ENCODE measurements around the gene TMEM170A.
"Not testable (repeated sequence)": the region's sequence is repeated elsewhere in the genome, so short reads cannot be mapped to it uniquely, and the experiment has no call there.

TMEM170A gene

DNA sequence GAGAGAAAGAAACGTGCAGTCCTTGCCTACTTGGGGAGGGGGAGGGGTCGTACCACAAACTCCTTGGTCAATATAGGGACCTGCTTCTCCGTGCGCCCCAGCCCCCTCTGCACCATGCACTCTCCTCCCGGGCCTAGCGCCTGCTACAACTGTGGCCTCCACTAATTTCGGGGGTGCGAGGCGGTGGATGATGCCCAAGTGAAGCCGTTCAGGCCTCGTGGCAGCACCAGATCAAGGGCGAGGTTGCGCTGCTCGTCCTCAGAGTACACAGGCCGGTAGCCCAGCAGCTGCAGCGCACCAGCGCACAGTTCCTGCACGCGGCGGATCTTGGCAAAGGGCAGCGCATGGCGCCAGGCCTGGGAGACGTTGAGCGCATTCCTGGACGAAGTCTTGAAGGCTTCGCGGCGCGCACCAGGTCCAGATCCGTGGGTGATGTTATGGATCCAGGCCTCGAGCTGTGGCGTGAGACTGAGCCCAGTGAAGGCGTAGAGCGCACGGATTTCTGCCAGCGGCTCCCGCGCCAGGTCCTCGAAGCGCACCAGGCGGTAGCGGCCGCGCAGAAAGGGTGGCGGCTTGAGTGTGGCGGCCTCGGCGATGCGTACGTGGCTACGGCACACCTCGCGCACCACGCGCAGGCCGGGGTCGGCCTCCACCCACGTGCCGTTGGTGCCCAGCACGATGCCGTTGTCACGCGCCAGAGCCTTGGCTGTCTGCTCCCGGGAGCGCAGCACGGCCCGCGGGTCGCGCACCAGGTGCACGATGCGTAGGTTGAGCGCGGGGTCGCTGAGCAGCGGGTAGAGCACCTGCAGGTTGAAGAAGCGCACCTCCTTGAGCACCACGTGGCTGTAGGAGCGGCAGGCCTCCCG is 14.2 kb upstream of the TMEM170A start:
- Histone ChIP-seq H3K4me3 (ENCODE audit: low read length) (no peak overlapping the region), H3K27ac (ENCODE audit: low read length) (no peak overlapping the region), H3K36me3 (ENCODE audit: control insufficient read depth, low read depth, low read length) (peaks cover 12% of the 10 kb centered on the region), H3K27me3 (ENCODE audit: control insufficient read depth, insufficient read depth, low read length) (no peaks in the 10 kb centered on the region), H3K4me1 (ENCODE audit: control insufficient read depth, low read depth, low read length) (no peaks in the 10 kb centered on the region), H3K9me3 (ENCODE audit: control insufficient read depth, low read depth, low read length) (no peaks in the 10 kb centered on the region), H3K9ac (ENCODE audit: low read length) (no peak overlapping the region)

DNA sequence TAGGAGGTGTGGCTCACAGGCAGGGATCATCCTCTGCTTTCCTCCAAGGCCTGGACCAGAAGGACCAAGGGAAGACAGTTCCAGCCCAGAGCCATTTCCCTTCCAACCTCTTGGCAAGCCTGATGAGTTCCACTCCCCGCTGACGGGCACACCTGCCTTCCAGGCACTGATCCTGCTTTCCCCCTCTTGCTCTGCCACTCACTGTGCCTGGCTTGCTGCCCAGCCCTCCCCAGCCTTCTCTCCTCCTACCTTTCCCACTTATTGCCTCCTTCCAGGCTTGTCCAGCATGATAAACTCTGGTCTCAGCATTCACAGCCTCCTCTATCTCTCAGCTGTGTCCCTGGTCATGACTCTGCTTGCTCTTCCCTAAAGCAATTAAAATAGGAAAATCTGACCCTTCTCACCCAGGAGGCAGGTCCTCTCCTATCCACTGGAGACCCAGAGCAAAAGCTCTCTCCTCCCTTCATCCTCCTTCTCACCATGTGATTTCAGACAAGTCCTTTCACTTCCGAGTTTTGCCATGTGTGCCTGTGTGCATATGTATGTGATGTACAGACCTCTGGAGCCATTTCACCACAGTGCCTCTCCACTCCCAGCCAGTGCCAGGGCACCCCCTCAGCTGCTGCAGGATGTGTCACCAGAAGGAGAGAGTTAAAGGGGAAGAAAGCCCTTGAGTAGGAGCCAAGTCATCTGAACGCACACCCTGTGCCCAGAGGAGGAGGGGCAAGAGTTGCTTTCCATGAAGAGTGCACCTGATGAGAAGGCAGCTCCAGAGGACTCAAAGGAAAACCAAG is 13.4 kb upstream of the TMEM170A start:
- H3K4me3 ChIP-seq (ENCODE audit: low read length): no peak overlapping the region
- no peaks in the 10 kb centered on the region for H3K27me3 ChIP-seq (ENCODE audit: control insufficient read depth, insufficient read depth, low read length)
- H3K4me1 ChIP-seq (ENCODE audit: control insufficient read depth, low read depth, low read length): no peaks in the 10 kb centered on the region
- no peaks in the 10 kb centered on the region for H3K9me3 ChIP-seq (ENCODE audit: control insufficient read depth, low read depth, low read length)
- H3K27ac ChIP-seq (ENCODE audit: low read length): no peak overlapping the region
- peaks cover 12% of the 10 kb centered on the region for H3K36me3 ChIP-seq (ENCODE audit: control insufficient read depth, low read depth, low read length)
- H3K9ac ChIP-seq (ENCODE audit: low read length): no peak overlapping the region

DNA sequence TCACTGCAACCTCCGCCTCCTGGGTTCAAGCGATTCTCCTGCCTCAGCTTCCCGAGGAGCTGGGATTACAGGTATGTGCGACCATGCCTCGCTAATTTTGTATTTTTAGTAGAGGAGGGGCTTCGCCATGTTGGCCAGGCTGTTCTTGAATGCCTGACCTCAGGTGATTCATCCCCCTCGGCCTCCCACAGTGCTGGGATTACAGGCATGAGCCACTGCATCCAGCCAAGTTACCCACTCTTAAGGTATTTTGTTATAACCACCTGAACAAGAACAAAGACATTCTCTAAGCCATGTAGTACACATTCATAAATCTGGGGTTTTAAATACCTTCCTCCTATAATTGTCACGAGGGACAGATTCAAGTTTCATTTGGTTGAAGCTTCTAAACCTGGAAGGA is 12.3 kb upstream of the TMEM170A start:
- peaks cover 12% of the 10 kb centered on the region for H3K36me3 ChIP-seq (ENCODE audit: control insufficient read depth, low read depth, low read length)
- no peaks in the 10 kb centered on the region for H3K27me3 ChIP-seq (ENCODE audit: control insufficient read depth, insufficient read depth, low read length)
- H3K4me1 ChIP-seq (ENCODE audit: control insufficient read depth, low read depth, low read length): peaks cover 9% of the 10 kb centered on the region
- H3K27ac ChIP-seq (ENCODE audit: low read length): no peak overlapping the region
- no peaks in the 10 kb centered on the region for H3K9me3 ChIP-seq (ENCODE audit: control insufficient read depth, low read depth, low read length)
- H3K9ac ChIP-seq (ENCODE audit: low read length): no peak overlapping the region
- H3K4me3 ChIP-seq (ENCODE audit: low read length): no peak overlapping the region

DNA sequence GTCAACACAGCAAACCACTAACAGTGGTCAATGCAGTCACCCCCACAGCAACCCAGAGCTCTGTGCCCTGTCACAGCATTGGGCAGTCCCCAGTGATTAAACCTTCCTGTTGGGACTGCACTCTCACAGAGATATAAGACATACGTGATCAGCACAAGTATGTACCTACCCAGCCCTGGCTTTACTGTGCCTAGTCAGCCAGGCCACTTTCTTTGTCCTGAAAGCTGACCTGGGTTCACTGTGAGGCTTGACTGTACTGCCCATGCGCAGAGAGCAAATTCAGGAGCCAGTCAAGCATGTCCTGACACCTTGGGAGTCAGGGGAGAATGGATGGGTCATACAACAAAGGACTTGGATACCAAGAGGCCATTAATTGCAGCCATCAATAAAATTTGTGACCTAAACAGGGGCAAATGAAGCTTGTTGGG is 10.9 kb upstream of the TMEM170A start:
- Histone ChIP-seq H3K4me1 (ENCODE audit: control insufficient read depth, low read depth, low read length) (peaks cover 13% of the 10 kb centered on the region), H3K9ac (ENCODE audit: low read length) (no peak overlapping the region), H3K27me3 (ENCODE audit: control insufficient read depth, insufficient read depth, low read length) (no peaks in the 10 kb centered on the region), H3K9me3 (ENCODE audit: control insufficient read depth, low read depth, low read length) (no peaks in the 10 kb centered on the region), H3K27ac (ENCODE audit: low read length) (no peak overlapping the region), H3K36me3 (ENCODE audit: control insufficient read depth, low read depth, low read length) (peaks cover 12% of the 10 kb centered on the region), H3K4me3 (ENCODE audit: low read length) (no peak overlapping the region)

DNA sequence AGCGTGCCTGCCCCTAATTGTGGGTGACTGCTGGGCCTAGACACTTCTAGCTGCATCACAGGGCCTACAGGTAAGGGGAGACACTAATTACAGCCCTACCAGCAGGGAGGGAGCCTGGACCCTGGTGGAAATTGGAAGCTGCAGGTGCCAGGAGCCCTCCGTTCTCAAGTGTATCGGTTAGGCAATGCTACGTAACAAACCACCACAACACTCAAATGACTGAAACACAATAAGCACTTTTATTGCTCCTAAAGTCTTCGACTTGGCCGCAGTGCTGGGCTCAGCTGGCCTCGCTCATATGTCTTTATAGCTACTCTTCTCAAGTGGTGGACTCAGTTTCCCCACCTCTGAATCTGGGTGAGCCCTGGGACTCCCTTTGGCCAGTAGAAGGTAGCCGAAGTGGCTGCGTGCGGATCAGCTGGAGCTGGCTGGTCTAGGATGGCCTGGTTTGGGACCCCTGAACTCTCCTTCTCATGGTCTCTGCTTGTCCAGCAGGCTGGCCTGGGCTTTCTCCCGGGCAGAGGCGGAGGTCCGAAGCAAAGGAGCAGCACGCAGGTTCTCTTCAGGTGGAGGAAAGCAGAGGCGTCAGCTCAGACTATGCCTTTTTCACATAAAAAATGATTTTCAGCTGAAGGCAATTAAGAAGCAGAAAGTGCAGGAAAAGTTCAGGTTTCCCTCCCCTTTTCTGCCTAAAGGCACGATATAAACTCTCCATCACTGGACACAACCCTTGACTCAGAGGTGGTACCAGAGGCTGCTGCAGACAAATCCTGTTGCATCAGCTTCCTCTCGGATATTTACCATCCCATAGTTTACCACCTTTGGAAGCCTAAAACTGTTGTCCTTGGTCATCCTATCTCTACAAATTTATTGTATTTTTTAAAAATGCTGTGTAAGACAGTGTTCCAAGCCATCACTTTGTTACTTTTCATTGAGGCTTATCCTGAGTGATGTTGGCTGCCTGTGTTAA is 8.7 kb upstream of the TMEM170A start:
- Histone ChIP-seq H3K9ac (ENCODE audit: low read length) (no peak overlapping the region), H3K4me3 (ENCODE audit: low read length) (no peak overlapping the region), H3K27me3 (ENCODE audit: control insufficient read depth, insufficient read depth, low read length) (no peaks in the 10 kb centered on the region), H3K27ac (ENCODE audit: low read length) (peak overlapping the region; percentile 26), H3K36me3 (ENCODE audit: control insufficient read depth, low read depth, low read length) (no peaks in the 10 kb centered on the region), H3K4me1 (ENCODE audit: control insufficient read depth, low read depth, low read length) (peaks cover 13% of the 10 kb centered on the region), H3K9me3 (ENCODE audit: control insufficient read depth, low read depth, low read length) (no peaks in the 10 kb centered on the region)

DNA sequence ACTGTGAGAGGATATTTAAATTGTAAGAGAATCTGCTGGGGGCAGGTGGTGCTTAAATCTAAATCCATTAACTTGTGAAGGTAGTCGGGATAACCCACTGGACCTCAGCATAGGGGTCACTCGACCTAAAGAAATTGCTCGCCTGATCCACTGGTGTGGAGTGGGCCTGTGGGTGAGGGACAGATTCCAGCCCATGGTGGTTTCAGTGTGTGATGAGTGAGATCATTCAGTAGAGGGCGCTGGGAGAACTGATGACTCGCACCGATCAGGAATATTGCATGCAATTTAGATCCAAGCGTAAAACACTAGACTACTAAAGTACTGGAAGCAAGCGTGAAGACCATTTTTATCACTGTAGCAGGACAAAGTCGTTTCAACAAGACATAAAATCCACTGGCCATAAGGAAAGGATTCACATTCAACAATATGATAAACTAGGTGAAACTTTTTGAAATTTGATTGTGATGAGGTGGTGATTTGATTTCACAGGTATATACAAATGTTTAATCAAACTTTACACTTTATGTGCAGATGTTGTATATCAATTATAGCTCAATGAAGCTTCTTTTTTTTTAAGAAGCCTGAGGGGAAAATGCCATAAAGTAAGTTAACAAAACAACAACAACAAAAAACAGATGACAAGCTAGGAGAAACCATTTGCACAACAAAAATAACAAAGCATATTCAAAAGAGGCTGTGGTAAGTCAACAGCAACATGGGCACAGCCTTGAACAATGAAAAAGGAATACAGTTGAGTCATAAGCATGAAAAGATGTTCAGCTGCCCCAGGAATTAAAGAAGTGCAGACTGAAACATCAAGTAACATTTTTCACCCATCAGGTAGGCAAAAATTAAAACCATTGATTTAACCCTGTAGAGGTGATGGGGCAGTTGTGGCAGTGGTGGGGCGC is 7.5 kb upstream of the TMEM170A start:
- Histone ChIP-seq H3K27ac (ENCODE audit: low read length) (no peak overlapping the region), H3K4me3 (ENCODE audit: low read length) (peak overlapping the region; percentile 23), H3K9ac (ENCODE audit: low read length) (no peak overlapping the region), H3K27me3 (ENCODE audit: control insufficient read depth, insufficient read depth, low read length) (no peaks in the 10 kb centered on the region), H3K4me1 (ENCODE audit: control insufficient read depth, low read depth, low read length) (peaks cover 13% of the 10 kb centered on the region), H3K36me3 (ENCODE audit: control insufficient read depth, low read depth, low read length) (no peaks in the 10 kb centered on the region), H3K9me3 (ENCODE audit: control insufficient read depth, low read depth, low read length) (no peaks in the 10 kb centered on the region)

DNA sequence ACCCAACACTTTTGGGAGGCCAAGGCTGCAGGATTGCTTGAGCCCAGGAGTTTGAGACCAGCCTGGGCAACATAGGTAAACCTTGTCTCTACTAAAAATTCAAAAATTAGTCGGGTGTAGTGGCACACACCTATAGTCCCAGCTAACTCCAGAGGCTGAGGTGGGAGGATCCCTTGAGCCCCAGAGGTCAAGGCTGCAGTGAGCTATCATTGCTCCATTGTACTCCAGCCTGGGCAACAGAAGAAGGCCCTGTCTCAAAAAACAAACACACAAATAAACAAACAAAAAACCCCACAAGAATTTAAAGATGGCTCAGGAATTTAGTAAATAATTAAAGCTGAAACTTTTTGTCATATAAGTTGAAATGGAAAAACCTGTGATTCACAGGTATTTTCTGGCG is 2.3 kb upstream of the TMEM170A start:
- Histone ChIP-seq H3K9me3 (ENCODE audit: control insufficient read depth, low read depth, low read length) (no peaks in the 10 kb centered on the region), H3K4me3 (ENCODE audit: low read length) (no peak overlapping the region), H3K36me3 (ENCODE audit: control insufficient read depth, low read depth, low read length) (no peaks in the 10 kb centered on the region), H3K4me1 (ENCODE audit: control insufficient read depth, low read depth, low read length) (peaks cover 4% of the 10 kb centered on the region), H3K27ac (ENCODE audit: low read length) (no peak overlapping the region), H3K27me3 (ENCODE audit: control insufficient read depth, insufficient read depth, low read length) (no peaks in the 10 kb centered on the region), H3K9ac (ENCODE audit: low read length) (no peak overlapping the region)

DNA sequence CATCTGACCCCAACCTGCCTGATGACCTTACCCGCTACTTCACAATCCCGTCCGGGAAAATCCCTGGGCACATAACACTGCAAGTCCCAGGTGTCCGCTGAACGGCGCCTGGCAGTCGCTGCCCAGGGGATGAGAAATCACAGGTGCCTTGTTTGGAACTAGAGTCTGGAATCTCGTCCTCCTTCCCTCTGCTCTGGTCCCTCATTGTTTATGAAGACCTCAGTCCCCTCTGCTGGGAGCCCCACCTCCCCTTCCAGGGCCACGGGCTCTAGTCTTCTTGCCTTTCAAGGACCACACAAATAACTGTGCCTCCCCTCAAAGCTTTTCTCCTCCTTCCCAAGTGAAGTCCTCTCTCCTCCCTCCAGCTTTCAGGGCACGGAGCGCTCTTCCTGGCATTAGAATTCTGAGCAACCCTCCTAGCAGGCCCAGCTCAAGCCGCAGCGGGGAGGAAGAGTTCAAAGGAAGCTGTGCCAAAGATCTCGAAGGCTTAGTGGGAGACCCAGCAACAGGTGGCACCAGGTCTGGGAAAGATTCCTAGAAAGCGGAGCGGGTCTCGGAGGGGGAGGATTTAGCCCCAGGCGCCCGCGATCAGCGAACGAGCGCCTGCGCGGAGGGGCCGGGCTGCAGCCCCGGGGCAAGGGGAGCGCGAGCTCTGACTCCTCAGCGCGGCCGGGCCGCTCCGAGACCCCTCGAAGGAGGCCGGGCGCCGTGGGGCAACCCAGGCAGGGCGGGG is 934 bp downstream of the TMEM170A start:
- not testable (repeated sequence) for H3K9me3 ChIP-seq (ENCODE audit: control insufficient read depth, low read depth, low read length); H3K36me3 ChIP-seq (ENCODE audit: control insufficient read depth, low read depth, low read length); H3K27me3 ChIP-seq (ENCODE audit: control insufficient read depth, insufficient read depth, low read length); H3K27ac ChIP-seq (ENCODE audit: low read length); H3K4me1 ChIP-seq (ENCODE audit: control insufficient read depth, low read depth, low read length)
- Histone ChIP-seq H3K4me3 (ENCODE audit: low read length) (peak overlapping the region; percentile 84), H3K9ac (ENCODE audit: low read length) (peak overlapping the region; percentile 77)

DNA sequence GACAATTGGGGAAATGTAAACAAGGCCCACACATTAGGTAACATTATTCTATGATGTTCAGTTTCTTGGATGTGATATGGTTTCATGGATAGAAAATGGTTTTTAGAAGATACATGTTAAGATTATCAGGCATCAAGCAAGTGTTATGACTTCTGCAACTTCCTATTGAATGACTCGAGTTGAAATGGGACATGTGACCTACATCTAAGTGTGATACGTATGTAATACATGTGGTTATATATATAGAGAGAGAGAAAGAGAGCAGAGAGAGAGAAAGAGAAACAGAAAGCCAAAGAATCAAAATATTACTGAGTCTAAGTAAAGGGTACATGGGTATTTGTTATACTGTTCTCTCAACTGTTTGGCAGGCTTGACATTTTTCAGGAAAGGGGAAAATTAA is 1.7 kb downstream of the TMEM170A start:
- H3K36me3 ChIP-seq (ENCODE audit: control insufficient read depth, low read depth, low read length): no peaks in the 10 kb centered on the region
- no peaks in the 10 kb centered on the region for H3K9me3 ChIP-seq (ENCODE audit: control insufficient read depth, low read depth, low read length)
- H3K4me1 ChIP-seq (ENCODE audit: control insufficient read depth, low read depth, low read length): peaks cover 7% of the 10 kb centered on the region
- H3K27me3 ChIP-seq (ENCODE audit: control insufficient read depth, insufficient read depth, low read length): no peaks in the 10 kb centered on the region
- no peak overlapping the region for H3K9ac ChIP-seq (ENCODE audit: low read length)
- peak overlapping the region; percentile 84 for H3K4me3 ChIP-seq (ENCODE audit: low read length)
- H3K27ac ChIP-seq (ENCODE audit: low read length): no peak overlapping the region

DNA sequence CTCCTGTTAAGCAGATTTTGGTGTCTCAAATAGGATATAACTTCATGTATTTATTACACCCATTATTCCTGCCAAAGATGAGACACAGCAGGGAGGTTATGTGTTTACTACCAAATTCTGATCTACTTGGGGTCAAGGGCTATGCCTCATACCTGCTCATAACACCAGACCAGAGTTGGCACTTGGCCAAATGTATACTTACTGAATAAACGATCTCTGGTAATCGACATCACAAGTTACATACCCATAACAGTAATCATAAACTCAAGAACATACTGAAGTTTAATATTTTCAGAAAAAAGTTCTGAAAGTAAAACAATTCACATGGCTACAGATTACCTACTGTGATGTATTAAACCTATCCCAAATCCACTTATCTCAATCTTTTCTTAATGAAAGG is 2.9 kb downstream of the TMEM170A start:
- no peak overlapping the region for H3K4me3 ChIP-seq (ENCODE audit: low read length)
- H3K27ac ChIP-seq (ENCODE audit: low read length): no peak overlapping the region
- H3K4me1 ChIP-seq (ENCODE audit: control insufficient read depth, low read depth, low read length): peaks cover 19% of the 10 kb centered on the region
- no peak overlapping the region for H3K9ac ChIP-seq (ENCODE audit: low read length)
- no peaks in the 10 kb centered on the region for H3K36me3 ChIP-seq (ENCODE audit: control insufficient read depth, low read depth, low read length)
- no peaks in the 10 kb centered on the region for H3K27me3 ChIP-seq (ENCODE audit: control insufficient read depth, insufficient read depth, low read length)
- no peaks in the 10 kb centered on the region for H3K9me3 ChIP-seq (ENCODE audit: control insufficient read depth, low read depth, low read length)
